Mesodermal cell (in vitro differentiated cells): ENCODE data around the gene CLCN3.

Source experiments
- H3K27ac ChIP-seq: 2 replicates; pipeline ENCODE4 v1.7.0; 2013; ENCODE audit warnings: mild to moderate bottlenecking, low read depth, low read length, moderate library complexity; ENCODE audit not compliant: severe bottlenecking
- H3K36me3 ChIP-seq: 2 replicates; pipeline ENCODE4 v1.7.1; 2013; ENCODE audit warnings: mild to moderate bottlenecking, low read length, moderate library complexity; ENCODE audit not compliant: control insufficient read depth, insufficient read depth
- H3K4me1 ChIP-seq: one replicate; pipeline ENCODE4 v1.7.1; 2013; ENCODE audit warnings: mild to moderate bottlenecking, low read length; ENCODE audit not compliant: insufficient read depth, control insufficient read depth, poor library complexity, severe bottlenecking
- H3K4me3 ChIP-seq: 2 replicates; pipeline ENCODE4 v1.7.0; 2013; ENCODE audit warnings: low read length, control low read depth, mild to moderate bottlenecking; ENCODE audit not compliant: insufficient read depth, poor library complexity, severe bottlenecking; ENCODE audit errors: extremely low read depth
- H3K9me3 ChIP-seq: 2 replicates; pipeline ENCODE4 v1.7.1; 2013; ENCODE audit warnings: mild to moderate bottlenecking, low read length, moderate library complexity; ENCODE audit not compliant: control insufficient read depth
- WGBS, 2 experiments: methylation state at CpG; one replicate each; pipeline ENCODE4 v1.1.5; 2013; ENCODE audit warnings: missing lambda C conversion rate in 2 of 2; ENCODE audit not compliant: insufficient coverage in 2 of 2; 5-methylcytosine and 5-hydroxymethylcytosine counted together

Gene CLCN3

GRCh38 chr4:169603312-169603711 is 17.1 kb upstream of the CLCN3 start:
- no peak overlapping the region for H3K4me3 ChIP-seq
- no peak overlapping the region for H3K27ac ChIP-seq
- no peaks in the 10 kb centered on the region for H3K4me1 ChIP-seq
- H3K36me3 ChIP-seq = peaks cover 4% of the 10 kb centered on the region
- WGBS, 2 experiments = 100% methylated on average over 1 of the region's 2 CpGs; no CpG with 5 or more reads in 1 of the 2 experiments
- no peaks in the 10 kb centered on the region for H3K9me3 ChIP-seq

- no peaks in the 10 kb centered on the region for H3K9me3 ChIP-seq
- peak overlapping the region; percentile 30 for H3K27ac ChIP-seq
- WGBS, 2 experiments = 60% methylated on average over 1 of the region's 1 CpG; no CpG with 5 or more reads in 1 of the 2 experiments
These were observed 16.1 kb upstream of the CLCN3 start for GRCh38 chr4:169604131-169604900.

GRCh38 chr4:169604903-169605331 is 15.5 kb upstream of the CLCN3 start:
- H3K9me3 ChIP-seq = no peaks in the 10 kb centered on the region
- no peaks in the 10 kb centered on the region for H3K4me1 ChIP-seq
- peaks cover 4% of the 10 kb centered on the region for H3K36me3 ChIP-seq
- H3K27ac ChIP-seq = peak overlapping the region; percentile 30
- WGBS, 2 experiments = 100% methylated on average over 1 of the region's 1 CpG; no CpG with 5 or more reads in 1 of the 2 experiments
- H3K4me3 ChIP-seq = no peak overlapping the region

More at GRCh38 chr4:169604131-169604900, 16.1 kb upstream of the CLCN3 start:
- Histone ChIP-seq H3K4me1 (no peaks in the 10 kb centered on the region), H3K36me3 (peaks cover 4% of the 10 kb centered on the region), H3K4me3 (no peak overlapping the region)

GRCh38 chr4:169611157-169611556 is 9.2 kb upstream of the CLCN3 start:
- no peaks in the 10 kb centered on the region for H3K4me1 ChIP-seq
- H3K9me3 ChIP-seq = no peaks in the 10 kb centered on the region
- peak overlapping the region; percentile 79 for H3K4me3 ChIP-seq
- no peaks in the 10 kb centered on the region for H3K36me3 ChIP-seq
- 74 to 83% methylated on average over 1 to 3 of the region's 4 CpGs for WGBS, 2 experiments
- no peak overlapping the region for H3K27ac ChIP-seq

- no peaks in the 10 kb centered on the region for H3K36me3 ChIP-seq
- peak within 1 kb of the TSS; percentile 79 for H3K4me3 ChIP-seq
- WGBS, 2 experiments = 0% methylated on average over 42 to 52 of the region's 61 CpGs
- peak within 1 kb of the TSS; percentile 92 for H3K27ac ChIP-seq
- no peaks in the 10 kb centered on the region for H3K9me3 ChIP-seq
- H3K4me1 ChIP-seq = no peaks in the 10 kb centered on the region
These were observed 8.1 kb upstream of the CLCN3 start, which contains the start of gene NEK1 for GRCh38 chr4:169611991-169612870. Gene NEK1 (minus strand): TSS chr4:169612583. CDS start chr4:169602630, 9,953 bp downstream.

GRCh38 chr4:169612871-169613859 is 7.2 kb upstream of the CLCN3 start:
- no peaks in the 10 kb centered on the region for H3K9me3 ChIP-seq
- peak overlapping the region; percentile 79 for H3K4me3 ChIP-seq
- 0% methylated on average over 5 of the region's 9 CpGs for WGBS, 2 experiments
- no peaks in the 10 kb centered on the region for H3K4me1 ChIP-seq
- no peaks in the 10 kb centered on the region for H3K36me3 ChIP-seq
- peak overlapping the region; percentile 92 for H3K27ac ChIP-seq

- no peaks in the 10 kb centered on the region for H3K4me1 ChIP-seq
- 88 to 91% methylated on average over 2 to 4 of the region's 4 CpGs for WGBS, 2 experiments
- H3K9me3 ChIP-seq = no peaks in the 10 kb centered on the region
- H3K36me3 ChIP-seq = no peaks in the 10 kb centered on the region
- H3K4me3 ChIP-seq = no peak overlapping the region
- no peak overlapping the region for H3K27ac ChIP-seq
These were observed 4.8 kb upstream of the CLCN3 start for GRCh38 chr4:169615467-169616106.

GRCh38 chr4:169616846-169617245 is 3.5 kb upstream of the CLCN3 start:
- Histone ChIP-seq H3K9me3 (no peaks in the 10 kb centered on the region), H3K4me1 (peaks cover 3% of the 10 kb centered on the region), H3K27ac (no peak overlapping the region), H3K36me3 (no peaks in the 10 kb centered on the region), H3K4me3 (no peak overlapping the region)

- H3K27ac ChIP-seq = no peak overlapping the region
- no CpG with 5 or more reads among the region's 2 CpGs for WGBS, 2 experiments
These were observed 3.1 kb upstream of the CLCN3 start for GRCh38 chr4:169617306-169617705.

More at GRCh38 chr4:169617306-169617705, 3.1 kb upstream of the CLCN3 start:
- Histone ChIP-seq H3K4me3 (no peak overlapping the region), H3K36me3 (no peaks in the 10 kb centered on the region), H3K9me3 (no peaks in the 10 kb centered on the region), H3K4me1 (peaks cover 3% of the 10 kb centered on the region)
